Measurements from ENCODE around the gene ABTB2. TPM values are rescaled to one million over a fixed set of nuclear protein-coding genes. Genes with fewer than 3 reads are reported as not detected.

Gene ABTB2
- polyA plus RNA-seq, 1 donor (not counting 4 experiments of a cell fraction or from before 2014, with no cell fraction given), result 1.0 TPM

GRCh38 chr11:34190192-34191139, 167.3 kb downstream of the ABTB2 start:
- H3K4me3 ChIP-seq (ENCODE audit: control insufficient read depth in 2 of 3, extremely low read depth in 1 of 3, insufficient read depth in 2 of 3, low read depth in 1 of 3, low read length in 3 of 3), result no peak overlapping the region
- no peaks in the 10 kb centered on the region for H3K27me3 ChIP-seq (ENCODE audit: control insufficient read depth, extremely low read depth, insufficient read depth, low read length)
- dilution Hi-C loops (cut with MboI; ENCODE audit: extremely low pct_ligation_motif_present, low sequenced_read_pairs), result no loop called here
- H4K20me1 ChIP-seq (ENCODE audit: control insufficient read depth, extremely low read depth, insufficient read depth, low read length), result no peaks in the 10 kb centered on the region
- H3K9me1 ChIP-seq (ENCODE audit: control insufficient read depth, extremely low read depth, insufficient read depth, low read length), result peaks cover 3% of the 10 kb centered on the region
- H3K79me2 ChIP-seq (ENCODE audit: control insufficient read depth, insufficient read depth, low read length), result no peaks in the 10 kb centered on the region
- TF ChIP-seq CTCF (optimal IDR thresholded peaks at IDR 0.05 in 1 of 3, IDR thresholded peaks at IDR 0.05 in 1 of 3, conservative IDR thresholded peaks at IDR 0.05 in 1 of 3; ENCODE audit: extremely low read depth in 1 of 3, insufficient read depth in 2 of 3, low read length in 3 of 3) (no peak), EZH2 (IDR thresholded peaks at IDR 0.05; ENCODE audit: low read length) (no peak)
- no peak overlapping the region for H3K4me2 ChIP-seq (ENCODE audit: control insufficient read depth, extremely low read depth, insufficient read depth, low read depth, low read length)
- no peak overlapping the region for H3K27ac ChIP-seq (ENCODE audit: control insufficient read depth, insufficient read depth, low read length)
- H3K36me3 ChIP-seq (ENCODE audit: control insufficient read depth in 2 of 2, extremely low read depth in 1 of 2, insufficient read depth in 2 of 2, low read length in 2 of 2), result no peaks in the 10 kb centered on the region
- DNase-seq (ENCODE audit: low read depth, low spot score) (no peak), FAIRE-seq (no peak)
- H2AFZ ChIP-seq (ENCODE audit: control insufficient read depth, low read length), result no peak overlapping the region
- peaks cover 27% of the 10 kb centered on the region for H3K4me1 ChIP-seq (ENCODE audit: control insufficient read depth, extremely low read depth, insufficient read depth, low read length)
- no peaks in the 10 kb centered on the region for H3K9me3 ChIP-seq (ENCODE audit: control insufficient read depth, low read depth, low read length)
- no peak overlapping the region for H3K9ac ChIP-seq (ENCODE audit: control insufficient read depth, extremely low read depth, insufficient read depth, low read length)

- TF ChIP-seq CTCF (optimal IDR thresholded peaks at IDR 0.05 in 1 of 3, IDR thresholded peaks at IDR 0.05 in 1 of 3, conservative IDR thresholded peaks at IDR 0.05 in 1 of 3; ENCODE audit: extremely low read depth in 1 of 3, insufficient read depth in 2 of 3, low read length in 3 of 3) (no peak), EZH2 (IDR thresholded peaks at IDR 0.05; ENCODE audit: low read length) (no peak)
- dilution Hi-C loops (cut with MboI; ENCODE audit: extremely low pct_ligation_motif_present, low sequenced_read_pairs), result no loop called here
- no peak overlapping the region for H3K9ac ChIP-seq (ENCODE audit: control insufficient read depth, extremely low read depth, insufficient read depth, low read length)
- H2AFZ ChIP-seq (ENCODE audit: control insufficient read depth, low read length), result no peak overlapping the region
- no peaks in the 10 kb centered on the region for H4K20me1 ChIP-seq (ENCODE audit: control insufficient read depth, extremely low read depth, insufficient read depth, low read length)
- no peaks in the 10 kb centered on the region for H3K27me3 ChIP-seq (ENCODE audit: control insufficient read depth, extremely low read depth, insufficient read depth, low read length)
- H3K9me3 ChIP-seq (ENCODE audit: control insufficient read depth, low read depth, low read length), result no peaks in the 10 kb centered on the region
- peaks cover 3% of the 10 kb centered on the region for H3K9me1 ChIP-seq (ENCODE audit: control insufficient read depth, extremely low read depth, insufficient read depth, low read length)
- H3K36me3 ChIP-seq (ENCODE audit: control insufficient read depth in 2 of 2, extremely low read depth in 1 of 2, insufficient read depth in 2 of 2, low read length in 2 of 2), result no peaks in the 10 kb centered on the region
- no peak overlapping the region for H3K4me3 ChIP-seq (ENCODE audit: control insufficient read depth in 2 of 3, extremely low read depth in 1 of 3, insufficient read depth in 2 of 3, low read depth in 1 of 3, low read length in 3 of 3)
- H3K4me1 ChIP-seq (ENCODE audit: control insufficient read depth, extremely low read depth, insufficient read depth, low read length), result peaks cover 29% of the 10 kb centered on the region
- FAIRE-seq (no peak), DNase-seq (ENCODE audit: low read depth, low spot score) (no peak)
- no peak overlapping the region for H3K4me2 ChIP-seq (ENCODE audit: control insufficient read depth, extremely low read depth, insufficient read depth, low read depth, low read length)
- no peaks in the 10 kb centered on the region for H3K79me2 ChIP-seq (ENCODE audit: control insufficient read depth, insufficient read depth, low read length)
- no peak overlapping the region for H3K27ac ChIP-seq (ENCODE audit: control insufficient read depth, insufficient read depth, low read length)
These were observed 168.6 kb downstream of the ABTB2 start for GRCh38 chr11:34189191-34189590.

Measured in keratinocyte (primary cell).